H1 (cell line): ENCODE results near the gene COX7C. TPM values are rescaled to one million over a fixed set of nuclear protein-coding genes. Genes with fewer than 3 reads are reported as not detected.

Source experiments
- FOSL1 ChIP-seq: IDR thresholded peaks from 2 replicates; pipeline ENCODE4 v1.6.1; 2011; ENCODE audit warnings: mild to moderate bottlenecking, low read depth, low read length, moderate library complexity; ENCODE audit not compliant: insufficient read depth
- JUN ChIP-seq: IDR thresholded peaks from 2 replicates; pipeline ENCODE4 v1.6.1; 2011; ENCODE audit warnings: low read depth, mild to moderate bottlenecking, improper control_type of control experiment, low read length
- KDM1A ChIP-seq: fragments of 200-600, 300-600 bp; sonication (generic); IDR thresholded peaks from 2 replicates; pipeline ENCODE4 v1.7.1; 2016; ENCODE audit warnings: mild to moderate bottlenecking, low read length, borderline replicate concordance
- NANOG ChIP-seq: IDR thresholded peaks from 2 replicates; pipeline ENCODE4 v1.6.1; 2011; ENCODE audit warnings: low read length, low read depth, mild to moderate bottlenecking, inconsistent platforms; ENCODE audit not compliant: insufficient read depth, poor library complexity, severe bottlenecking
- NRF1 ChIP-seq: IDR thresholded peaks from 2 replicates; pipeline ENCODE4 v1.6.1; 2011; ENCODE audit warnings: mild to moderate bottlenecking, low read depth, low read length, improper control_type of control experiment
- SP1 ChIP-seq: IDR thresholded peaks from 2 replicates; pipeline ENCODE4 v1.6.1; 2011; ENCODE audit warnings: low read depth, low read length
- TAF7 ChIP-seq: optimal IDR thresholded peaks from 2 replicates; pipeline ENCODE3; 2011; ENCODE audit warnings: low read depth, mild to moderate bottlenecking, inconsistent platforms, low read length, moderate library complexity, borderline replicate concordance
- TCF12 ChIP-seq: IDR thresholded peaks from 2 replicates; pipeline ENCODE4 v1.6.1; 2011; ENCODE audit warnings: low read depth, mild to moderate bottlenecking, low read length
- polyA plus RNA-seq, 7 experiments: library from polyadenylated mRNA; depleted of rRNA in 3 of 7; stranded (reverse) in 5 of 7; unstranded in 2 of 7; fragments of >200 nt in 5 of 7; fragments of 200-250 nt in 2 of 7; gene quantifications; 1 replicate in 5 of 7; 2 replicates in 1 of 7; 4 replicates in 1 of 7; pipeline versions ENCODE4 v1.2.1 to v1.2.3, GENCODE V29; 2011 to 2013; ENCODE audit warnings: missing spikeins in 2 of 7, mixed read lengths in 2 of 7
- total RNA-seq: library from RNA; stranded (reverse); fragmentation: NEBNext Ultra II Directional; extraction: Animal tissue kit (Norgen Biotek cat#: 25700); gene quantifications from 2 replicates; pipeline ENCODE4 v1.2.1, GENCODE V29; 2021
- TF ChIP-seq, protein P1 (sequence below): fragments of 300-600 bp; sonication (generic); IDR thresholded peaks from 2 replicates; pipeline ENCODE4 v1.7.1; 2012; ENCODE audit warnings: low read length, moderate library complexity, mild to moderate bottlenecking, inconsistent platforms; ENCODE audit not compliant: insufficient replicate concordance

COX7C gene
- total and polyA plus RNA-seq, 2 of the 8 experiments (the other 6 are each of a cell fraction or from before 2014, with no cell fraction given) = 1,059 to 1,207 TPM

DNA sequence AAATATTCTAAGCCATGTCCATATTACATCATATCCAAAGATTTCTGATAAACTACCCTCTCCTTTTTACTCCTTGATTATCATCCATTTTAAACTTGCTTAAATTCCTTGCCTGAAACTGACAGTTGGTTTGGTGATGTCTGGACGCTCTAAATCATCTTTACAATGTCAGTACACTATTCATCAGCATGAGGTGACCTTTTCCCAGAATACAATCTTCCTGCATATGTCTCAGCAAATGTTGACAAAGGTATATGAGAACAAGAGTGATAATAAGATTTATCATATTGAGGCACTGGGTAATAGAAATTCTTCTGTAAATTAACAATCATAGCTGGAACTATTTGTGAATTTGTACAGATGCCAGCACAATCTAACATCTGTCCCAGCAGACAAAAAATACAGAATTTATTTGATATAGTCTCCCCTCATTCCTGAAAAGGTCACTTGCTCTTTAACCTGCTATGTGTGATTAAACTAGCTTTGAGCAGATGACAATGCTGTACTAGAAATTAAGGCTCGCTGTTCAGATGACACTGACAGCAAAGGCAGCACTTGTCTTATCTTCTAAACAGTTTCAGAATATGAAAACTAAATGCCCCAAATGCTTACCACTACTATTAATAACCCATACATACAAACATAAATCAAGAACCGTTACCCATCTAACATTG, 32.2 kb downstream of the COX7C start (continued):
- TF ChIP-seq, protein P1, sequence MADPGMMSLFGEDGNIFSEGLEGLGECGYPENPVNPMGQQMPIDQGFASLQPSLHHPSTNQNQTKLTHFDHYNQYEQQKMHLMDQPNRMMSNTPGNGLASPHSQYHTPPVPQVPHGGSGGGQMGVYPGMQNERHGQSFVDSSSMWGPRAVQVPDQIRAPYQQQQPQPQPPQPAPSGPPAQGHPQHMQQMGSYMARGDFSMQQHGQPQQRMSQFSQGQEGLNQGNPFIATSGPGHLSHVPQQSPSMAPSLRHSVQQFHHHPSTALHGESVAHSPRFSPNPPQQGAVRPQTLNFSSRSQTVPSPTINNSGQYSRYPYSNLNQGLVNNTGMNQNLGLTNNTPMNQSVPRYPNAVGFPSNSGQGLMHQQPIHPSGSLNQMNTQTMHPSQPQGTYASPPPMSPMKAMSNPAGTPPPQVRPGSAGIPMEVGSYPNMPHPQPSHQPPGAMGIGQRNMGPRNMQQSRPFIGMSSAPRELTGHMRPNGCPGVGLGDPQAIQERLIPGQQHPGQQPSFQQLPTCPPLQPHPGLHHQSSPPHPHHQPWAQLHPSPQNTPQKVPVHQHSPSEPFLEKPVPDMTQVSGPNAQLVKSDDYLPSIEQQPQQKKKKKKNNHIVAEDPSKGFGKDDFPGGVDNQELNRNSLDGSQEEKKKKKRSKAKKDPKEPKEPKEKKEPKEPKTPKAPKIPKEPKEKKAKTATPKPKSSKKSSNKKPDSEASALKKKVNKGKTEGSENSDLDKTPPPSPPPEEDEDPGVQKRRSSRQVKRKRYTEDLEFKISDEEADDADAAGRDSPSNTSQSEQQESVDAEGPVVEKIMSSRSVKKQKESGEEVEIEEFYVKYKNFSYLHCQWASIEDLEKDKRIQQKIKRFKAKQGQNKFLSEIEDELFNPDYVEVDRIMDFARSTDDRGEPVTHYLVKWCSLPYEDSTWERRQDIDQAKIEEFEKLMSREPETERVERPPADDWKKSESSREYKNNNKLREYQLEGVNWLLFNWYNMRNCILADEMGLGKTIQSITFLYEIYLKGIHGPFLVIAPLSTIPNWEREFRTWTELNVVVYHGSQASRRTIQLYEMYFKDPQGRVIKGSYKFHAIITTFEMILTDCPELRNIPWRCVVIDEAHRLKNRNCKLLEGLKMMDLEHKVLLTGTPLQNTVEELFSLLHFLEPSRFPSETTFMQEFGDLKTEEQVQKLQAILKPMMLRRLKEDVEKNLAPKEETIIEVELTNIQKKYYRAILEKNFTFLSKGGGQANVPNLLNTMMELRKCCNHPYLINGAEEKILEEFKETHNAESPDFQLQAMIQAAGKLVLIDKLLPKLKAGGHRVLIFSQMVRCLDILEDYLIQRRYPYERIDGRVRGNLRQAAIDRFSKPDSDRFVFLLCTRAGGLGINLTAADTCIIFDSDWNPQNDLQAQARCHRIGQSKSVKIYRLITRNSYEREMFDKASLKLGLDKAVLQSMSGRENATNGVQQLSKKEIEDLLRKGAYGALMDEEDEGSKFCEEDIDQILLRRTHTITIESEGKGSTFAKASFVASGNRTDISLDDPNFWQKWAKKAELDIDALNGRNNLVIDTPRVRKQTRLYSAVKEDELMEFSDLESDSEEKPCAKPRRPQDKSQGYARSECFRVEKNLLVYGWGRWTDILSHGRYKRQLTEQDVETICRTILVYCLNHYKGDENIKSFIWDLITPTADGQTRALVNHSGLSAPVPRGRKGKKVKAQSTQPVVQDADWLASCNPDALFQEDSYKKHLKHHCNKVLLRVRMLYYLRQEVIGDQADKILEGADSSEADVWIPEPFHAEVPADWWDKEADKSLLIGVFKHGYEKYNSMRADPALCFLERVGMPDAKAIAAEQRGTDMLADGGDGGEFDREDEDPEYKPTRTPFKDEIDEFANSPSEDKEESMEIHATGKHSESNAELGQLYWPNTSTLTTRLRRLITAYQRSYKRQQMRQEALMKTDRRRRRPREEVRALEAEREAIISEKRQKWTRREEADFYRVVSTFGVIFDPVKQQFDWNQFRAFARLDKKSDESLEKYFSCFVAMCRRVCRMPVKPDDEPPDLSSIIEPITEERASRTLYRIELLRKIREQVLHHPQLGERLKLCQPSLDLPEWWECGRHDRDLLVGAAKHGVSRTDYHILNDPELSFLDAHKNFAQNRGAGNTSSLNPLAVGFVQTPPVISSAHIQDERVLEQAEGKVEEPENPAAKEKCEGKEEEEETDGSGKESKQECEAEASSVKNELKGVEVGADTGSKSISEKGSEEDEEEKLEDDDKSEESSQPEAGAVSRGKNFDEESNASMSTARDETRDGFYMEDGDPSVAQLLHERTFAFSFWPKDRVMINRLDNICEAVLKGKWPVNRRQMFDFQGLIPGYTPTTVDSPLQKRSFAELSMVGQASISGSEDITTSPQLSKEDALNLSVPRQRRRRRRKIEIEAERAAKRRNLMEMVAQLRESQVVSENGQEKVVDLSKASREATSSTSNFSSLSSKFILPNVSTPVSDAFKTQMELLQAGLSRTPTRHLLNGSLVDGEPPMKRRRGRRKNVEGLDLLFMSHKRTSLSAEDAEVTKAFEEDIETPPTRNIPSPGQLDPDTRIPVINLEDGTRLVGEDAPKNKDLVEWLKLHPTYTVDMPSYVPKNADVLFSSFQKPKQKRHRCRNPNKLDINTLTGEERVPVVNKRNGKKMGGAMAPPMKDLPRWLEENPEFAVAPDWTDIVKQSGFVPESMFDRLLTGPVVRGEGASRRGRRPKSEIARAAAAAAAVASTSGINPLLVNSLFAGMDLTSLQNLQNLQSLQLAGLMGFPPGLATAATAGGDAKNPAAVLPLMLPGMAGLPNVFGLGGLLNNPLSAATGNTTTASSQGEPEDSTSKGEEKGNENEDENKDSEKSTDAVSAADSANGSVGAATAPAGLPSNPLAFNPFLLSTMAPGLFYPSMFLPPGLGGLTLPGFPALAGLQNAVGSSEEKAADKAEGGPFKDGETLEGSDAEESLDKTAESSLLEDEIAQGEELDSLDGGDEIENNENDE = no peak
- no peak for TF ChIP-seq NANOG
- TF ChIP-seq TAF7 = no peak
- TF ChIP-seq KDM1A = no peak
- no peak for TF ChIP-seq JUN
- no peak for TF ChIP-seq SP1
- TF ChIP-seq NRF1 = no peak
- TF ChIP-seq FOSL1 = no peak
- TF ChIP-seq TCF12 = no peak
